ENCODE results near the gene PAOX.

GRCh38 chr10:133335246-133336117 lies 43.6 kb upstream of the PAOX start:
- TF ChIP-seq POLR2A (IDR thresholded peaks at IDR 0.05; ENCODE audit: low read depth, low read length) (no peak), CTCF (conservative IDR thresholded peaks at IDR 0.05; ENCODE audit: low read depth, low read length) (no peak), MAZ (IDR thresholded peaks at IDR 0.05; ENCODE audit: borderline replicate concordance, low read depth, low read length) (no peak), USF2 (IDR thresholded peaks at IDR 0.05; ENCODE audit: low read depth, low read length) (no peak), FOS (IDR thresholded peaks at IDR 0.05; ENCODE audit: low read depth, low read length) (no peak), SMC3 (IDR thresholded peaks at IDR 0.05; ENCODE audit: low read depth, low read length) (no peak)
